ENCODE measurements around the gene TCF7. TPM values are rescaled to one million over a fixed set of nuclear protein-coding genes. Genes with fewer than 3 reads are reported as not detected.

Gene TCF7
- 0.19 and 0.40 TPM in 2 replicates for total RNA-seq (2014; rRNA removed)
- 1.5 TPM for polyA plus RNA-seq (2012)

- DNase-seq (ENCODE audit: low read depth): peak; percentile 69
Observed at GRCh38 chr5:134113902-134114875, at the start of gene TCF7. Gene TCF7, plus strand, starts transcription at chr5:134114681. Its CDS starts 226 bp downstream, at chr5:134114907.

GRCh38 chr5:134069553-134069952, 44.9 kb upstream of the TCF7 start:
- DNase-seq (ENCODE audit: low read depth): no peak

DNA sequence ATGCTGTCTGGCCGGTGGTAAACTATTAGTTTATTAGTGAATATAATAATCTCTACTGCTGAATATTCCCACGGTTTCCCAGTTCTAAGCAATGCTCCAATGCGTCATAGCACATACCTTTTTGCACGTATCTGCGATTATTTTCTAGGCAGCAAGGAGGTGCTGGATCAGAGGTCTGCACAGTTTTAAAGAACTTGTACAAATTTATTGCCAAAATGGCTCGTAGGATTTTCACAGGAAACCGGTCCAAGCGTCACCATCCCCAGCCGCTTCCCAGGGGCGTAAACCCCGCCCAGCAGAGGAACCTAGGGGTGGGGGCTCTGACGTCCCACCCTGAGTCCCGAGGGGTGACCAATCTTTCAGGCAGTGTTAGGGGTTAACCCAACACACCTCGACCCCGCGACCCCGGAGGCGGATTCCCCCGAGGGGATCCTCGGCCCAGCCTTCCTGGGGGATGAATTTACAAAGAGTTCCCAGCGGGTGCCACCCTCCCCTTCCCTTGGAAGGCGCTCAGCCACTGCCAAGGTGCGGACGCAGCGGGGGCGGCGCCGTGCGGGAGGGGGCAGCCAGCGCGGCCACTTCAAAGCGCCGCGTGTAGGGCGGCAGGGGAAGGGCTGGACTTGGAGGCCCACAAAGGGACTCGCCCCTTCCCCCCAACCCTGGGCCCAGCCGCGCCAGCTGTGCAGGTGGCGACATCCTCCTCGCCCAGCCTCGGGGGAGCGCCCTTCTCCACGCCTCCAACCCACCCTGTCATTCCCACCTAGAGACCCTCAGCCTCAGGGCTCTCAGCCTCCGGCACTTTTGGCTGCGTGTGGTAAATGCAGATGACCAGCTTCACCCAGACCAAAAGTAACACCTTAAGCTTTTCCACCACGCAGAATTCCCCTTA, 43.5 kb upstream of the TCF7 start:
- no peak for DNase-seq (ENCODE audit: low read depth)

- DNase-seq (ENCODE audit: low read depth): no peak
Observed at GRCh38 chr5:134071614-134072207, 42.8 kb upstream of the TCF7 start.

DNA sequence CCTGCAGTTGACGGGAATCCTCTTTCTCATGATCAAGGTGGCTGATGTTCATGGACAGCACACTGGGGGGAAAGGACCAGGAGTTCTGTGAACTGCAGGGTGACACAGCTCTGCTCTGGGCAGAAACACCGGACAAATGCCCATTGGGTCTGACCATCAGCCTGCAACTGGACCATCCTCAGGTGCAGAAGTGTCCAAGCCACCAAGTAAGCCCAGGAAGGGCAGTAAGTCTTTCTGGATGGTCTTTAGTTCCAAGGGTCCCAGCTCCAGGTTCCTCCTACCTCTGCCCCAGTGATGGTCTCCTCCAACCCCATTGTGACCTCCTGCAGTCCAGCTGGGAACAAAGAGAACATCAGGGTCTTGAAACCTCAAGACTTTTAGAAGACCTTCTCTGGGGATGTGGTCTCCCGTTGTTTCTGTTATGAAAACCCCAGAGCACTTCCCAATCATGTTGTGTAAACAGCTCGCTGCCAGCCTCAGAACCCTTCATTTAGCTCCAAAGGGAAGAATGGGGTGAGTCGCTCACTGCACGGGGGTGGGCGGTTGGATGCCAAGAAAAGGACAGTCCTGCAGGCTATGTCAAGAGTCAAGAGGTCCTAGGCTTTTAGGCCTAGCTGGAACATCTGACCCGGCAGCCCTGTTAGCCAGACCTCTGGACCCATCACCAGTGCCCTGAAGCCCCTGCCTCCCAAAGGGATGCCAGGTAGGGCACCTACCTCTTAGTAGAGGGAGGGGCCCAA, 41.8 kb upstream of the TCF7 start:
- no peak for DNase-seq (ENCODE audit: low read depth)

GRCh38 chr5:134073404-134073803, 41.1 kb upstream of the TCF7 start:
- DNase-seq (ENCODE audit: low read depth): no peak

DNA sequence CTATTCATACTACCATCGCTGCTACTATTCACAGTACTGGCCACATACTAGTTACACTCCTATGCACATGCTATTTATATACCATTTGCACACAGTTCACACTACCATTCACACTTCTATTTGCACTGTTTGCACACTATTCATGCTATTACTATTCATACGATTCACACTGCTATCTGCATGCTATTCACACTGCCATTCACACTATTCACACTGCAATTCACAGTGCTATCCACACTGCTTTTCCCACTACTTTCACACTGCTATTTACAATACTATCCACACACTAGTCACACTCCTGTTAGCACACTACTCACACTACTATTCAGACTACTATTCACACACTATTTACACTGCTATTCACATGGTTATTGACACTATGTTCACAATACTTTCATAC, 39.4 kb upstream of the TCF7 start:
- DNase-seq (ENCODE audit: low read depth): no peak

DNA sequence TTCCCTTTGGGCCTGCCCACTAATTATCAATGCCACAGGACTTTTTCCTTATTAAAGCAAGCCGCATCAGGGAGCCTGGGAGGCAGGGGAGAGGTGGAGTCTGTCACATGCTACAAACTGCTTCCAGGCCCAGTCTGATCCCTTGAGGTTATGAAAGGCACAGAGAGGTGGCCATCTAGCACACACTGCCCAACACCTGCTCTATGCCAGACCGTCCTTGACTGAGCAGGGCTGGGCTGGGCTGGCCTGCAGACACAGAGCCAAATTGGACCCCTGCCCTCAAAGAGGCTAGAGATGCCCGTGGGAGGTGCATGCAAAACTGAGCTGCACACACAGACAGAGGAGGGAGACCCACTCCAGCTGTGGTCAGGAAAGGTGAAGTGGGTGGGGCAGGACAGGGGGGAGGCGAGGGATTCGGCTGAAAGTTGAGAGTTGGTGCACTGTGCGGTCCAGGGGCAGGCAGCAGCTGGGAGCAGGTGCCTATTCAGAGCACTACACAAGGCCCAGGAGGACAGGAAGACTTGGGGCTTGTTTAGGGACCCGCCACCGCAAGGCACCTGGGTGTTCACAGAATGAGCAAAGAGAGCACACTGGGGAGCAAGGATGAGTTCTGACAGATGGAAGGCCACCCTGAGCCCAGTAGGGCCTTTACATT, 36.4 kb upstream of the TCF7 start:
- DNase-seq (ENCODE audit: low read depth): no peak

DNA sequence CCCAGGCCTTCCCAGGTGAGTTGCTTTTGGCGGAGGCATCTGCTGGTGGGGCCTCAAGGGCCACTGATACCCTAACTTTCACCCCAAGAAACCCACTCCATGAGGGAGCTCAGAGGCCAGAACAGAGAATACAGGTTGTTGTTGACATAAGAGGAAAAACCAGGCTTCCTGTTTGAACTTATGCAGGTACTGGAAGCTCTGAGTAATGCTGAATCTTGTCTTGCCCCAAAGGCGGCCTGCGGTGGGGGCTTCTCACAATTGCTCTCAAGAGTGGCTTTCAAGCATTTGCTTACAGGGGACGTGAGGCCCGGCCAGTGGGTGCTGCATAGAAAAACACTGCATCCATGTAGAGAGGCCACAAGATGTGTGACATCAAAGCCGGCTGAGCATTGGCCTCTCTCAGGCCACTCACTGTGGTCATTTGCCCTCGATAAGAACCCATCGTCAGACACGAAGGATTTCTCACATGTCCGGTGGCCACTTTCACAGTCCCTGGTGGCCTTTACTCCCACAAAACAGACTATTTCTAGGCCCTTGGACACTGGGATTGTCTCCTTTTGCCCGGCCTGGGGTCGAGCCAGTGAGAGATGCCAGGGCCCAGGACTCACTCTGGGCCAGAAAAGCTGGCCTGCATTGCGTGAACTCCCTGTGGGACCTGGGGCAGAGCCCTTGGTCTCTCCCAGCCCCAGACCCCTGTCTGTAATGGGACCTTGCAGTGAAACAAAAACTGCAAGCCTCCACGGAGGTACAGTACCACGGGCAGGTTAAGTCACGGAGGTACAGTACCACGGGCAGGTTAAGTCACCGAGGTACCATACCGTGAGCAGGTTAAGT, 34.5 kb upstream of the TCF7 start:
- DNase-seq (ENCODE audit: low read depth): no peak

- DNase-seq (ENCODE audit: low read depth): peak; percentile 31
Observed at GRCh38 chr5:134082264-134082992, 32.1 kb upstream of the TCF7 start.

DNA sequence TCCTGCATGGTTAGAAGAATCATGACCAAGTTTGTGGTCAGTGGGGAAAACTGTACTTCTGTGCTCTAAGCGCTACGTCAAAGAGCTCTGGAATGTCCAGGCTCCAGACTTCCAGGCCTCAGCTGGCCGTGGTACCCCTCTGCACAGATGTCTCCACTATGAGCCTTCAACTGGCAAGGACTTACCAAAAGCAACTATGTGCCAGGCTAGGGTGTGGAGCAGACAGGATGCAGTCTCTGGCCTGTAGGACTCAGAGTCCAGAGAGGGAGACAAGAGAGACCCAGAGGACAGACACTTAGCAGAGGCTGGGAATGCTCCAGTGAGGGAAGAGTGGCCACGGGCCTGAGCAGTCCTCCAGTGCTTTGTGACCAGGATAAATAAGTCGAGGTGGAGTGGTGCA, 31.0 kb upstream of the TCF7 start:
- DNase-seq (ENCODE audit: low read depth): peak; percentile 82

DNA sequence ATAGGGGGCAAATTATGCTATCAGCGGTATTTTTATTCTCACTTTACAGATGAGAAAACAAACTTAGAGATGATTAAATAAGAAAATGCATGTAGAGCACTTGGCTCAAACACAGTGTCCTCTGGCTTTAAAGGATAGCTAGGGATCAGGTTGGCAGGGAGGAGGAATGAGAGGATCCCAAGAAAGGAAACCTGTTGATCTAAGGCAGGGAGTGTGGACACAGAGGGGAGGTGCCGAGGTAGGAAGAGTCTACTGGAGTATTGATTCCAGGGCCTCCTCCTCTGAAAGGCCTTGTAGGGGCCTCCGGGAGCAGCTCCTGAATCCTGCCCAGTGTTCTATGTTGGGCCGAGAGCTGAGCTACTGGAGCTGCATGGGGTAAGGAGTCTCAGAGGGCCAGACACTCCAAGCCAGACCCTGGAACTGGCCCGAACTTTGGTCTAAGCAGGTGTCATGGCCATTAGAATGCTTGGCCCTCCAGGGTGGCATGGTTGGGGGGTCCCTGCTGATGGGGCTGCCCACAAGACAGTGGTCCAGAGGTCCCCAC, 30.4 kb upstream of the TCF7 start:
- DNase-seq (ENCODE audit: low read depth): no peak

- DNase-seq (ENCODE audit: low read depth): no peak
Observed at GRCh38 chr5:134084570-134084969, 29.9 kb upstream of the TCF7 start.

GRCh38 chr5:134085411-134085810, 29.1 kb upstream of the TCF7 start:
- no peak for DNase-seq (ENCODE audit: low read depth)

- no peak for DNase-seq (ENCODE audit: low read depth)
Observed at GRCh38 chr5:134086225-134086942, 28.1 kb upstream of the TCF7 start.

DNA sequence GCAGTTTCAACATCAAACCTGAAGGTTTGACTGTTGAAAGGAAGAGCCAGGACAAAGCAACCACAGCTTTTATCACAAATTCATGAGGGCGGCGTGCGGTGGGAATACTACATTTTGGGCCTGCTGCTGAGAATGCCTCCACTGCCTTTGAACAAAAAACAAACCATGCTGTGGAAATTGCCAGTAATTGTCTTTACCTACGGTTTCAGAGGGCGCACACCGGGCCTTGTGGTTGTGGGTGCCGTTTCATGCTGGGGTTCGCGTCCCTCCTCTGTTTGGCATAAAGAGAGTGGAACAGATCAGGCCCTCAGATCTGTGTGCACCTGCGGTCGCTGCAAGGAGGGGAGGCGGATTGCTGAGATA, 27.6 kb upstream of the TCF7 start:
- no peak for DNase-seq (ENCODE audit: low read depth)

DNA sequence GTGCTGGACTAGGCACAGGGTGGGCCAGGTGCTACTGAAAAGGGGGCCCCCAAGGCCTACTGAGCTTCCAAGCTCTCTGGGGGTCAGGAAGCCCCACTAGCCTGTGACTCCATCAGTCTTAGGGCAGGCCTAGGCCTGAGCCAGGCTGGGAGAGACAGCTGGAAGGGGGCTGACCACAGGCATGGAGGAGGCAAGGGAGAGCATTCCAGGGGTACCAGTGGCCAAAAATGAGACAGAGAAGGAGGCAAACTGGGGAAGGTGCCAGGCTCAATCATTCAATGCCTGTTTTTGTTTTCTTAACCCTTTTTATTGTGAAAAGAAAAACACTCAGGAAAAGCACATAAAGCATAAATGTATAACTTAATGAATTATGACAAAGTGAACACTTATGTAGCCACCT, 26.2 kb upstream of the TCF7 start:
- DNase-seq (ENCODE audit: low read depth): peak; percentile 81

DNA sequence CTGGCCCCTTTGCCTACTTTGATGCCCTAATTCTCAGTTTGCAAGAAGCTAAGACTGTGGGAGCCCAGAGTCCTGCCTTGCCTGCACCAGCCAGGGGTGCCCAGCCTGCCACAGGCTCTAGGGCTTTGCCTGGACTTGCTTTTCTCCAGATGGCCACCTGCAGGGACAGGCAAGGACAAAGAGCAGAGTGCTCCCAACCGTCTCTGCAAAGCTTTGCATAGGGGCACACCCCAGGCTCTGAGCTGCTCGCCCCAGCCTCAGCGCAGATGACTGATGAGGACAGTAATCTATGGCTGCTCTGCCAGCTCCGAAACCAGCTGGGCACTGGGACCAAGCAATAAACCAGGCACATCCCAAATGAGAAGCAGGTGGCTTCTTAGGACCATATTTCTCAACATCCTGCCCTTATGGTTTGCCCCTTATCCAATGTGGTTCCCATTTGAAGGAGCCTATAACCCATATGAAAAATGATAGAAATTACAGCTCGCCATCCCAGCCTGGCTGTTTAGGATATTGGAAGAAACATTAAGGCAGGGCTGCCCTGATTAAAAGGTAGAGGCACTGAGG, 25.4 kb upstream of the TCF7 start:
- no peak for DNase-seq (ENCODE audit: low read depth)
